Epithelial cell of esophagus (primary cell): ENCODE results near the gene SLC28A2.
"Not testable (repeated sequence)": the region's sequence is repeated elsewhere in the genome, so short reads cannot be mapped to it uniquely, and the experiment has no call there.

Source experiments
- DNase-seq: peaks from one replicate; pipeline ENCODE4 v3.0.0; 2010; ENCODE audit warnings: low read depth
- H3K4me3 ChIP-seq: 2 replicates; pipeline ENCODE4 v1.5.1; 2011; ENCODE audit warnings: mild to moderate bottlenecking, low read length, control low read depth
- CTCF ChIP-seq: IDR thresholded peaks from 2 replicates; pipeline ENCODE4 v1.5.1; 2011; ENCODE audit warnings: low read depth, mild to moderate bottlenecking, low read length, control low read depth, inconsistent platforms; ENCODE audit not compliant: insufficient read depth; ENCODE audit errors: missing control alignments

SLC28A2 gene

DNA sequence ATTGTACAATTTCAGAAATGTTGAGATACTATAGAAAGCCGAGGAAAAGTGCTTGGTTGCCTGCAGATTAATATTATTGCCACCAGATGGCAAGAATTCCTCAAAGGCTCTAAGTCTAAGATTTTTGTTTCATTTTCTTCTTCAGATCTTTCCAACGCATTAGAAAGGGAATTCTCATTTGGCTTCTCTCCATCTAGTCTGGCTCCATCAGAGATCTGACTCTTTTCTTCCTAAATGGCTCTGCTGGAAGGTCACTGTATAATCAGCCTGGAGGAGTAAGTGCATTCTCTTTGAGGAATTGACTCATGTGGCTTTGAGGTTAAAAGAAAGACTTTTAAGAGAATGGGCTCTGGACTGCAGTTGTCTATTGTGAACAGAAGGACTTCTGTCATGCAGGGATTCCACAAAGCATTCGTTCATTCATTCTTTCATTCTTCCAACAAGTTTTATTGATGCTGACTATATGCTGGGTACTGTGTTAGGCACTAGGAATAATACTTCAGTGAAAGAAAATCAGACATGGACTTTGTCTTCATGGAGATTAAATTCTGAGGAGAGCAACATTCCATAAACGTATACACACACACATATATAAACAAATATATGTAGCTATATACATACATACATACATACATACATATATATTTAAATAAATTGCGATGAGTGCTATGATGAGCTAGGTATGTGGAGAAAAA is 55.3 kb downstream of the SLC28A2 start:
- H3K4me3 ChIP-seq, result no peak overlapping the region
- peak; percentile 35 for DNase-seq
- TF ChIP-seq CTCF, result peak; percentile 55

GRCh38 chr15:45314117-45314516 is 62.1 kb downstream of the SLC28A2 start:
- H3K4me3 ChIP-seq, DNase-seq: not testable (repeated sequence)

- peak; percentile 30 for DNase-seq
- TF ChIP-seq CTCF, result no peak
- H3K4me3 ChIP-seq, result no peak overlapping the region
These were observed 62.9 kb downstream of the SLC28A2 start for GRCh38 chr15:45314960-45315359.

- TF ChIP-seq CTCF, result no peak
- no peak overlapping the region for H3K4me3 ChIP-seq
- DNase-seq, result peak; percentile 14
These were observed 67.6 kb downstream of the SLC28A2 start for GRCh38 chr15:45319472-45320214.

DNA sequence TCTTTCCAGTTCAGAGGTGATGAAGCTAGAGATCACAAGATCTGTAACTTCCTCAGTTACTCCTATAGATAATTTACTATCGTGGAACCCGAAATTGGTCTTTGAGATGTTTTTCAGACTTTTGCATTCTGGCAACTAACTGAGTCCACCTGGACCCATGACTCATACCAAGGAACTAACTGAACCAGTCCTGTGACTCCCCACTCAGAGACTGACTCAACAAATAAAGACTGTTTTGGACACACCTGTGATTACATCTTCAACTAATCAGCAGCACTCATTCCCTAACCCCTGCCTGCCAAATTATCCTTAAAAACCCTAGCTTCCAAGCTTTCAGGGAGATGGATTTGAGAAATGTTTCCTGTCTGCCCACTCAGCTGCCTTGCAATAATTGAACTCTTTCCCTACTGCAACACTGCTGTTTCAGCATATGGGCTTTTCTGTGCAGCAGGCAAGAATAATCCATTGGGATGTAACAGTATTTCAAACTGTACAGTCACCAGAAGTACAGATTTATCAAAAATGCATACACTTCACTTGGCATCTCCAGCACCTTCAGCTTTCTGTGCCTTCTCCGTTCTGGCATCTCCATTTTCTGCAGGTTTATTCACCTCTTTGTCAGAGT is 68.7 kb downstream of the SLC28A2 start:
- TF ChIP-seq CTCF, result no peak
- peak; percentile 84 for DNase-seq
- H3K4me3 ChIP-seq, result no peak overlapping the region

GRCh38 chr15:45326280-45326679 is 74.2 kb downstream of the SLC28A2 start:
- no peak for DNase-seq
- H3K4me3 ChIP-seq, result no peak overlapping the region
- no peak for TF ChIP-seq CTCF

GRCh38 chr15:45326741-45327140 is 74.7 kb downstream of the SLC28A2 start:
- TF ChIP-seq CTCF, result no peak
- DNase-seq, result no peak

More at GRCh38 chr15:45326741-45327140, 74.7 kb downstream of the SLC28A2 start:
- no peak overlapping the region for H3K4me3 ChIP-seq
